Thymus (tissue), 11 donors: ENCODE data around the gene EXOSC7. TPM values are rescaled to one million over a fixed set of nuclear protein-coding genes. Genes with fewer than 3 reads are reported as not detected.

ENCODE experiments used
- DNase-seq, 9 donors: peaks; one replicate each; pipeline ENCODE4 v3.0.0-alpha.2; 2013; ENCODE audit warnings: low spot score in 9 of 9, low read depth in 6 of 9, missing footprints in 1 of 9
- H3K27ac ChIP-seq, 2 donors: one replicate each; pipeline ENCODE4 v1.5.1; 2013; ENCODE audit warnings: control low read depth in 1 of 2, low read depth in 1 of 2, low read length in 1 of 2, mild to moderate bottlenecking in 1 of 2, moderate library complexity in 1 of 2
- H3K27me3 ChIP-seq, 2 donors: one replicate each; pipeline ENCODE4 v1.5.1; 2013; ENCODE audit warnings: low read length in 1 of 2; ENCODE audit not compliant: control insufficient read depth in 2 of 2, insufficient read depth in 1 of 2
- H3K36me3 ChIP-seq, 2 donors: one replicate each; pipeline ENCODE4 v1.5.1; 2013; ENCODE audit warnings: low read length in 1 of 2, mild to moderate bottlenecking in 1 of 2, moderate library complexity in 1 of 2; ENCODE audit not compliant: control insufficient read depth in 2 of 2, insufficient read depth in 2 of 2
- H3K4me1 ChIP-seq, 2 donors: one replicate each; pipeline ENCODE4 v1.5.1; 2013; ENCODE audit warnings: low read length in 2 of 2; ENCODE audit not compliant: control insufficient read depth in 2 of 2, insufficient read depth in 2 of 2
- H3K4me3 ChIP-seq, 2 donors: one replicate each; pipeline ENCODE4 v1.5.1; 2013; ENCODE audit warnings: low read length in 2 of 2, control low read depth in 1 of 2, mild to moderate bottlenecking in 1 of 2
- H3K9me3 ChIP-seq, 2 donors: one replicate each; pipeline ENCODE4 v1.5.1; 2013; ENCODE audit warnings: low read length in 1 of 2, mild to moderate bottlenecking in 1 of 2; ENCODE audit not compliant: control insufficient read depth in 2 of 2, insufficient read depth in 1 of 2
- WGBS: extraction: QIAGEN DNeasy Blood & Tissue Kit; methylation state at CpG from one replicate; pipeline ENCODE4 v1.1.7; 2013; 5-methylcytosine and 5-hydroxymethylcytosine counted together
- polyA plus RNA-seq: library from polyadenylated mRNA; stranded (reverse); fragments of 200-250 nt; gene quantifications from one replicate; pipeline ENCODE4 v1.2.3, GENCODE V29; 2013
- total RNA-seq: library from RNA; stranded (reverse); fragments of 120-200 nt; gene quantifications from one replicate; pipeline ENCODE4 v1.2.4, GENCODE V29; 2013
- donor health status: healthy.

Gene EXOSC7
- total and polyA plus RNA-seq, 2 donors: 39.2 to 42.6 TPM

- no peaks in the 10 kb centered on the region for H3K9me3 ChIP-seq
- H3K27me3 ChIP-seq: no peaks in the 10 kb centered on the region
- H3K4me1 ChIP-seq: peaks cover 5% of the 10 kb centered on the region in 2 donors
- WGBS: 97% methylated on average over 2 of the region's 2 CpGs
- no peak overlapping the region for H3K4me3 ChIP-seq
- DNase-seq: no peak
- no peak overlapping the region for H3K27ac ChIP-seq
- peaks cover 33 to 65% of the 10 kb centered on the region in 2 donors for H3K36me3 ChIP-seq
These were observed 27.8 kb downstream of the EXOSC7 start for GRCh38 chr3:45003859-45004258.

GRCh38 chr3:45007091-45007490, 31.0 kb downstream of the EXOSC7 start:
- no peak overlapping the region for H3K27ac ChIP-seq
- H3K36me3 ChIP-seq: peaks cover 28 to 59% of the 10 kb centered on the region in 2 donors
- H3K9me3 ChIP-seq: no peaks in the 10 kb centered on the region
- DNase-seq: no peak
- H3K4me1 ChIP-seq: peaks cover 5 to 9% of the 10 kb centered on the region in 2 donors
- no peak overlapping the region for H3K4me3 ChIP-seq
- no peaks in the 10 kb centered on the region for H3K27me3 ChIP-seq
- 96% methylated on average over 8 of the region's 8 CpGs for WGBS

GRCh38 chr3:45008117-45008516, 32.1 kb downstream of the EXOSC7 start:
- peaks cover 5 to 9% of the 10 kb centered on the region in 2 donors for H3K4me1 ChIP-seq
- H3K27me3 ChIP-seq: no peaks in the 10 kb centered on the region
- H3K9me3 ChIP-seq: no peaks in the 10 kb centered on the region
- WGBS: 98% methylated on average over 1 of the region's 1 CpG
- H3K27ac ChIP-seq: no peak overlapping the region
- peaks cover 31 to 63% of the 10 kb centered on the region in 2 donors for H3K36me3 ChIP-seq
- no peak for DNase-seq
- H3K4me3 ChIP-seq: no peak overlapping the region

GRCh38 chr3:45009868-45010267, 33.8 kb downstream of the EXOSC7 start:
- Histone ChIP-seq H3K27me3 (no peaks in the 10 kb centered on the region), H3K4me3 (no peak overlapping the region), H3K9me3 (no peaks in the 10 kb centered on the region), H3K27ac (no peak overlapping the region), H3K36me3 (peaks cover 33 to 65% of the 10 kb centered on the region in 2 donors), H3K4me1 (peaks cover 5 to 9% of the 10 kb centered on the region in 2 donors)
- WGBS: 96% methylated on average over 1 of the region's 1 CpG
- no peak for DNase-seq

DNA sequence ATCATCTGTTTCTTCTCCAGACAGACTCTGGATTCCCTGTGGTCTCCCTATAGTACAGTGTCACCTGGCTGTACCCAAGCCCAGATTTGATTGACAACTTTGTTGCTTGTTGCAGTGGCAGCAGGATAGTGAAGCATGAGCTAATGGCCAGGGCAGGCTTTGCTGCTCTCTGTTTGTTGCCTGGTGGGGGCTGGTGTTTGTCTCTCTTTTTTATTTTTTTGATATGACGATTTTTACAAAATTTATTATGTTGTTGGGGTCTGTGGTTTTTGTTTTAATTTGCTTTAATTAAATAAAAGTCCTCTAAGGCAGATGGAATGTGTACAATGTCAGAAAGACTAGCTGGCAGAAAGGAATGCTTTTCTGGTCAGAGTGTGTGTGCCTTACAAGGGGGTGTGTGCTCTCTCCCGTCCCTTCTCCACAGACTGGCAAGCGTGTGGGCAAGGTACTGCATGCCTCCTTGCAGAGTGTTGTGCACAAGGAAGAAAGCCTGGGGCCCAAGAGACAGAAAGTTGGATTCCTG, 34.8 kb downstream of the EXOSC7 start:
- 92% methylated on average over 3 of the region's 3 CpGs for WGBS
- peak overlapping the region in 1 of 2 donors; percentile 0 for H3K27ac ChIP-seq
- H3K4me1 ChIP-seq: peaks cover 0 to 5% of the 10 kb centered on the region in 2 donors
- H3K4me3 ChIP-seq: no peak overlapping the region
- DNase-seq: no peak
- H3K36me3 ChIP-seq: peaks cover 29 to 60% of the 10 kb centered on the region in 2 donors
- no peaks in the 10 kb centered on the region for H3K9me3 ChIP-seq
- no peaks in the 10 kb centered on the region for H3K27me3 ChIP-seq

- H3K36me3 ChIP-seq: peaks cover 29 to 57% of the 10 kb centered on the region in 2 donors
- H3K27ac ChIP-seq: peak overlapping the region in 1 of 2 donors; percentile 9
- no peaks in the 10 kb centered on the region for H3K27me3 ChIP-seq
- no peak for DNase-seq
- no peak overlapping the region for H3K4me3 ChIP-seq
- 74% methylated on average over 7 of the region's 7 CpGs for WGBS
- no peaks in the 10 kb centered on the region for H3K9me3 ChIP-seq
- peaks cover 0 to 3% of the 10 kb centered on the region in 2 donors for H3K4me1 ChIP-seq
These were observed 35.9 kb downstream of the EXOSC7 start for GRCh38 chr3:45011756-45012508.

- Histone ChIP-seq H3K9me3 (no peaks in the 10 kb centered on the region), H3K27me3 (no peaks in the 10 kb centered on the region), H3K36me3 (peaks cover 27 to 51% of the 10 kb centered on the region in 2 donors), H3K27ac (no peak overlapping the region), H3K4me1 (peaks cover 0 to 3% of the 10 kb centered on the region in 2 donors), H3K4me3 (no peak overlapping the region)
- no peak for DNase-seq
- WGBS: 95% methylated on average over 4 of the region's 4 CpGs
These were observed 36.5 kb downstream of the EXOSC7 start for GRCh38 chr3:45012577-45012976.

DNA sequence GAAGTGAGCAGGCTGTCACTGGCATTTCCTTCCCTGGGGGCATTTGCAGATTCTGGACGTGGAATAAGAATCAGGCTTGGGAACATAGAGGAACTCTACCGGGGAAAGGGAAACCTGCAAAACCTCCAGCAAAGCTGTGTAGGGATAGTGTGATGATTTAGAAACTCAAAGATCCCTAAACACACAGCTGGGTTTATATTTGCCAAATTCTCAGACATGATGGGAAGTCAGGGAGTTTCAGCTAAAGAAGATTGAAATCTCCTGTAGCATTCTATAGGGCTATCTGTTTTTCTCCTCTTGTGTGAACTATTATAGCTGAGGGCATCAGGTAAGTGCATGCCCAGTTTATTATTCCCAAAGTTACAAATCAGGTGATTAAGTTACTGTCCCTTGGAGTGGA, 40.9 kb downstream of the EXOSC7 start:
- WGBS: 96% methylated on average over 2 of the region's 2 CpGs
- H3K27ac ChIP-seq: no peak overlapping the region
- peaks cover 7 to 15% of the 10 kb centered on the region in 2 donors for H3K4me1 ChIP-seq
- no peaks in the 10 kb centered on the region for H3K27me3 ChIP-seq
- DNase-seq: no peak
- H3K9me3 ChIP-seq: no peaks in the 10 kb centered on the region
- H3K36me3 ChIP-seq: peaks cover 18 to 22% of the 10 kb centered on the region in 2 donors
- no peak overlapping the region for H3K4me3 ChIP-seq

DNA sequence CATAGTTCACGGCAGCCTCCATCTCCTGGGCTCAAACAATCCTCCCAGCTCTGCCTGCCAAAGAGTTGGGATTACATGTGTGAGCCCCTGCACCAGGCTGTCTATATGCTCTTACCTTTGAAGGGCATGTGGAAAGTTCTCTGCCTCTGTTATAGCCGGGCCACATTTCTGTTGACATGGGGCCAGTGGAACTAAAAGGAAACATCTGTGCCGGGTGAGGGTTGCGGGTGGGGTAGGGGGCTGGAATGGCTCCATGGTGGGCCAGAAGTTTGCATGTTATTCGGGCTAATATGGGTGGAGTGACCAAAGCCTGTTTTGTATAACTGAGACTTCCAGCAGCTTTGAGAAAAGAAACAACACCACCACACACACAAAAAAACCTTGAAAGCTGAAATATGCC, 41.8 kb downstream of the EXOSC7 start:
- peaks cover 13 to 14% of the 10 kb centered on the region in 2 donors for H3K36me3 ChIP-seq
- WGBS: 49% methylated on average over 5 of the region's 5 CpGs
- H3K27me3 ChIP-seq: no peaks in the 10 kb centered on the region
- no peak for DNase-seq
- H3K4me3 ChIP-seq: no peak overlapping the region
- no peak overlapping the region for H3K27ac ChIP-seq
- peaks cover 7 to 15% of the 10 kb centered on the region in 2 donors for H3K4me1 ChIP-seq
- H3K9me3 ChIP-seq: no peaks in the 10 kb centered on the region
